AG04450 (cell line): ENCODE data around the gene PPP4C. TPM values are rescaled to one million over a fixed set of nuclear protein-coding genes. Genes with fewer than 3 reads are reported as not detected.

ENCODE experiments used
- CTCF ChIA-PET: fragments of 300-600, 350-600 bp; formaldehyde crosslinking; extraction: SDS; loops from one replicate; lab custom pipeline; 2022; ENCODE audit warnings: antibody characterized with exemption, inconsistent platforms; lab: Charles Lee
- POLR2A ChIA-PET: fragments of 350-600 bp; formaldehyde crosslinking; extraction: SDS; loops from one replicate; lab custom pipeline; 2021; ENCODE audit warnings: antibody characterized with exemption, inconsistent platforms; lab: Yijun Ruan, JAX
- DNase-seq: peaks from one replicate; pipeline ENCODE4 v3.0.0-alpha.2; 2011; ENCODE audit warnings: low read depth, low spot score
- H3K27ac ChIP-seq: one replicate; pipeline ENCODE4 v1.5.1; 2012; ENCODE audit warnings: low read depth, low read length, control low read depth
- H3K27me3 ChIP-seq: one replicate; pipeline ENCODE4 v1.6.0; 2012; ENCODE audit warnings: low read length; ENCODE audit not compliant: control insufficient read depth, insufficient read depth
- H3K4me3 ChIP-seq: 2 replicates; pipeline ENCODE4 v1.5.1; 2011; ENCODE audit warnings: mild to moderate bottlenecking, low read depth, low read length, control low read depth
- H3K9me3 ChIP-seq: 2 replicates; pipeline ENCODE4 v1.5.1; 2012; ENCODE audit warnings: low read length; ENCODE audit not compliant: control insufficient read depth, insufficient read depth
- CTCF ChIP-seq: IDR thresholded peaks from 2 replicates; pipeline ENCODE4 v1.5.1; 2011; ENCODE audit warnings: low read depth, low read length, control low read depth, inconsistent platforms
- polyA plus RNA-seq: library from polyadenylated mRNA; depleted of rRNA; stranded (reverse); fragments of >200 nt; gene quantifications from 2 replicates; pipeline ENCODE4 v1.2.3, GENCODE V29; 2011

PPP4C gene
- polyA plus RNA-seq, 1 experiment, result 112 TPM

GRCh38 chr16:30068333-30068732 lies 7.5 kb upstream of the PPP4C start:
- H3K27ac ChIP-seq, result no peak overlapping the region
- peaks cover 6% of the 10 kb centered on the region; the same call in 1 of the 2 replicates for H3K9me3 ChIP-seq
- no peak for TF ChIP-seq CTCF
- no peak for DNase-seq
- POLR2A ChIA-PET, result interaction anchor here (1.3 kb wide), 1 partner anchor 341 kb away, joined by 3 read pairs; no protein-coding TSS in a partner anchor
- H3K27me3 ChIP-seq, result no peaks in the 10 kb centered on the region
- peak overlapping the region; percentile 27 for H3K4me3 ChIP-seq
- CTCF ChIA-PET, result interaction anchor here (0.7 kb wide), 1 partner anchor 1074 kb away, joined by 3 read pairs; no protein-coding TSS in a partner anchor

DNA sequence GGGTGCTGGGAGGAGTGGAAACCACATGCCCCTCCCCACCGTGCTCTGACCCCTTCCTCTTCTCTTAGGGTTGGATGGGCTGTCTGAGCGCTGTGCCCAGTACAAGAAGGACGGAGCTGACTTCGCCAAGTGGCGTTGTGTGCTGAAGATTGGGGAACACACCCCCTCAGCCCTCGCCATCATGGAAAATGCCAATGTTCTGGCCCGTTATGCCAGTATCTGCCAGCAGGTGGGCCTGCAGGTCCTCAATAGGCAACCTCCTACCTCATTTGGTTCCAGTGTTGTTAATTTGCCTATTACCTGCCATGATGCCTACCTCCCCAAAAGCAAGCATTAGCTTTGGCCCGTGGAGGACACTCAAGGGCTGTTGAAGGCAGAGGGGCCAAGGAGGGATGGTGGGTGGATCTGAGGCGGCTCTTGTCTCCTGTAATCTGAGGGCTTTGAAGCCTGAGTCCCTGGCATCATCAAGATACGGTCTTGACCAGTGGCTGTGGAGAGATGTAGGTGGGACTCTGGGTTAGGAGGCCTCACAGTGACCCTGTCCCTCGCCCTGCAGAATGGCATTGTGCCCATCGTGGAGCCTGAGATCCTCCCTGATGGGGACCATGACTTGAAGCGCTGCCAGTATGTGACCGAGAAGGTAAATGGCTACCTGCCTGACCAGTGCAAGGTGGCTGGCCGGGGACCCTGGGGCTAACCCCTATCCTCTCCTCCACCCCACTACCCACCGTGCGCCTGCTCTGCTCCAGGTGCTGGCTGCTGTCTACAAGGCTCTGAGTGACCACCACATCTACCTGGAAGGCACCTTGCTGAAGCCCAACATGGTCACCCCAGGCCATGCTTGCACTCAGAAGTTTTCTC lies 6.8 kb upstream of the PPP4C start:
- CTCF ChIA-PET, result no interaction called here
- TF ChIP-seq CTCF, result peak; percentile 58
- peak overlapping the region; percentile 11 for H3K27ac ChIP-seq
- POLR2A ChIA-PET, result interaction anchor here (1.0 to 1.3 kb wide), 2 partner anchors 18 to 341 kb away, joined by 3 to 7 read pairs; no protein-coding TSS in a partner anchor
- H3K9me3 ChIP-seq, result peaks cover 6% of the 10 kb centered on the region; the same call in 1 of the 2 replicates
- H3K4me3 ChIP-seq, result peak overlapping the region; percentile 25
- DNase-seq, result no peak
- H3K27me3 ChIP-seq, result no peaks in the 10 kb centered on the region

DNA sequence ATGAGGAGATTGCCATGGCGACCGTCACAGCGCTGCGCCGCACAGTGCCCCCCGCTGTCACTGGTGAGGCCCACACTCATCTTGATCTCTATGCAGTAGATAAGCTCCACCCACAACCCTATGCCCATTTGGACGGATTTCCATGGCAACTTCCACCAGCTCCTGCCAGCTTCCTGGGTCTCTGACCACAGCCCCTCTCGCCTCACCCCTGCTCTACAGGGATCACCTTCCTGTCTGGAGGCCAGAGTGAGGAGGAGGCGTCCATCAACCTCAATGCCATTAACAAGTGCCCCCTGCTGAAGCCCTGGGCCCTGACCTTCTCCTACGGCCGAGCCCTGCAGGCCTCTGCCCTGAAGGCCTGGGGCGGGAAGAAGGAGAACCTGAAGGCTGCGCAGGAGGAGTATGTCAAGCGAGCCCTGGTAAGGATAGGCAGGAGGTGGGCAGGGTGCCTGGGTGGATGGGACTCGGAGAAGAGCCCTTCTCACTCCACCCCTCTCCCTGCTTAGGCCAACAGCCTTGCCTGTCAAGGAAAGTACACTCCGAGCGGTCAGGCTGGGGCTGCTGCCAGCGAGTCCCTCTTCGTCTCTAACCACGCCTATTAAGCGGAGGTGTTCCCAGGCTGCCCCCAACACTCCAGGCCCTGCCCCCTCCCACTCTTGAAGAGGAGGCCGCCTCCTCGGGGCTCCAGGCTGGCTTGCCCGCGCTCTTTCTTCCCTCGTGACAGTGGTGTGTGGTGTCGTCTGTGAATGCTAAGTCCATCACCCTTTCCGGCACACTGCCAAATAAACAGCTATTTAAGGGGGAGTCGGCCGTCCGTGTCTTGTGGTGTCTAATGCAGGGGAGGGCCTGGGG lies 6.0 kb upstream of the PPP4C start:
- Histone ChIP-seq H3K4me3 (peak overlapping the region; percentile 7), H3K27me3 (no peaks in the 10 kb centered on the region), H3K9me3 (peaks cover 6% of the 10 kb centered on the region; the same call in 1 of the 2 replicates), H3K27ac (no peak overlapping the region)
- no peak for TF ChIP-seq CTCF
- ChIA-PET POLR2A (interaction anchor here (0.7 to 1.0 kb wide), 2 partner anchors 18 to 110 kb away, joined by 4 to 7 read pairs; no protein-coding TSS in a partner anchor), CTCF (interaction anchor here (0.5 kb wide), 1 partner anchor 35 kb away, joined by 3 read pairs; no protein-coding TSS in a partner anchor)
- no peak for DNase-seq

DNA sequence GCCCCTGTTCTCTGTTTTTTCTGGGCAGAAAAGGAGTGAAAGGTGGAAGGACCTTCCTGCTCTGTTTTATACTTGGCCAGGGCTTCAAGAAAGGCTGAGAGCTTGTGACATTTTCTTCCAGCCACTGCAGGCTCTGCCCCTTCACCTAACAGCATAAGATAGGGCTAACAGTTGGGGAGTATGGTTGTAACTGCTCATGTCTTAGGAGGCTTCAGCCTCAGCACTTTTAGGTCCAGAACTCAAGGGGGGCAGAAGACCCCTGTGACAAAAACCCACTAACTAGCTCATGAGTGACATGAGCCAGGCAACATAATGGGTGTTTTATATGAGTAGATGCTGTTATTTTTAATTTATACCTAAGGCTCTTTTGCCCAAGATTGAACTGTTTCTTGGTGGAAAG lies 5.3 kb upstream of the PPP4C start:
- ChIA-PET POLR2A (interaction anchor here (0.7 kb wide), 1 partner anchor 109 kb away, joined by 4 read pairs; no protein-coding TSS in a partner anchor), CTCF (interaction anchor here (0.5 kb wide), 1 partner anchor 35 kb away, joined by 3 read pairs; no protein-coding TSS in a partner anchor)
- DNase-seq, result no peak
- Histone ChIP-seq H3K27ac (no peak overlapping the region), H3K27me3 (no peaks in the 10 kb centered on the region), H3K9me3 (peaks cover 6% of the 10 kb centered on the region; the same call in 1 of the 2 replicates), H3K4me3 (no peak overlapping the region)
- TF ChIP-seq CTCF, result no peak
